ENCODE measurements around the gene PYGL.

DNA sequence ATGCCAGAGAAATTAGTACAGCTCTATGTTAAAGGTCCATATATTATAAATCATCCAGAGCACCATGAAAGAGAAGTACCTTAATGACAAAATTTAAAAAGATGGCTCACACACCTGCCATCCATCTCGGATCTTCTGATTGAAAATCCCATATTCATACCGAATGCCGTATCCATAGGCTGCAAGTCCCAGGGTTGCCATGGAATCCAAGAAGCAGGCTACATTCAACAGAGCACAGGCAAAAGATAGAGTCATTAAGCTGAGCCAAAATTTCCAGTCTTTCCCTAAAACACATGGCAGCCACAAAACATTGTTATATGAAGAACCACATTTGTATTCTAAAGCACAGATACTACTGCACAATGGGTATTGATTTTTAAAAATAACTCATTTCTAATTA lies 12.7 kb downstream of the PYGL start:
- no peak for TF ChIP-seq CTCF (IDR thresholded peaks at IDR 0.05 in 8 of 11, conservative IDR thresholded peaks at IDR 0.05 in 3 of 11)
- TF ChIP-seq POLR2AphosphoS5 (IDR thresholded peaks at IDR 0.05), result no peak
